GM18508 (cell line): ENCODE measurements around the gene PDE6H.

ENCODE experiments used
- ATAC-seq: cut with Tn5 transposase; IDR thresholded peaks from one replicate; pipeline ENCODE4 v1.9.1; 2021; ENCODE audit warnings: moderate number of reproducible peaks; ENCODE audit not compliant: insufficient read depth, unreplicated experiment

Gene PDE6H

GRCh38 chr12:14965221-14965620, 7.6 kb upstream of the PDE6H start:
- no peak for ATAC-seq

- no peak for ATAC-seq
Measured at GRCh38 chr12:14968478-14968877, 4.4 kb upstream of the PDE6H start.

GRCh38 chr12:14970473-14970872, 2.4 kb upstream of the PDE6H start:
- ATAC-seq = no peak

GRCh38 chr12:14974633-14975032, 1.8 kb downstream of the PDE6H start:
- no peak for ATAC-seq

- ATAC-seq = no peak
Measured at GRCh38 chr12:14975457-14975856, 2.6 kb downstream of the PDE6H start.

GRCh38 chr12:14976658-14977057, 3.8 kb downstream of the PDE6H start:
- no peak for ATAC-seq

GRCh38 chr12:14979468-14979867, 6.6 kb downstream of the PDE6H start:
- ATAC-seq = no peak

- no peak for ATAC-seq
Measured at GRCh38 chr12:14981049-14981448, 8.2 kb downstream of the PDE6H start.

- ATAC-seq = no peak
Measured at GRCh38 chr12:14982562-14982961, 9.7 kb downstream of the PDE6H start.

GRCh38 chr12:14982991-14983390, 10.1 kb downstream of the PDE6H start:
- no peak for ATAC-seq

GRCh38 chr12:14984036-14984435, 11.2 kb downstream of the PDE6H start:
- no peak for ATAC-seq

- ATAC-seq = no peak
Measured at GRCh38 chr12:14984766-14985285, 12.0 kb downstream of the PDE6H start.

- ATAC-seq = no peak
Measured at GRCh38 chr12:14986449-14986848, 13.6 kb downstream of the PDE6H start.

GRCh38 chr12:14988035-14988434, 15.2 kb downstream of the PDE6H start:
- no peak for ATAC-seq

- ATAC-seq = no peak
Measured at GRCh38 chr12:14989790-14990189, 16.9 kb downstream of the PDE6H start.

GRCh38 chr12:14991069-14991468, 18.2 kb downstream of the PDE6H start:
- no peak for ATAC-seq

- no peak for ATAC-seq
Measured at GRCh38 chr12:14992673-14993072, 19.8 kb downstream of the PDE6H start.

- no peak for ATAC-seq
Measured at GRCh38 chr12:14993117-14993516, 20.3 kb downstream of the PDE6H start.

GRCh38 chr12:14993537-14994266, 20.9 kb downstream of the PDE6H start:
- no peak for ATAC-seq

GRCh38 chr12:14994610-14995009, 21.8 kb downstream of the PDE6H start:
- no peak for ATAC-seq

GRCh38 chr12:14995583-14996425, 23.0 kb downstream of the PDE6H start:
- no peak for ATAC-seq
